BLaER1 treated with 17β-estradiol and CSF1 and Interleukin-3, amounts not matched to agents 10 nM and 100 nM (cell line): ENCODE data around the gene CPSF2.

Experiments
- H3K27ac ChIP-seq, 11 experiments: shearing (Covaris generic); formaldehyde crosslinking; 2 replicates each; pipeline ENCODE4 v1.8.1; 2022
- H3K27me3 ChIP-seq, 11 experiments: shearing (Covaris generic); formaldehyde crosslinking; 2 replicates each; pipeline ENCODE4 v1.8.1; 2022
- H3K36me3 ChIP-seq, 11 experiments: shearing (Covaris generic); formaldehyde crosslinking; 2 replicates each; pipeline ENCODE4 v1.8.1; 2022
- H3K4me1 ChIP-seq, 10 experiments: shearing (Covaris generic); formaldehyde crosslinking; 2 replicates each; pipeline ENCODE4 v1.8.1; 2022
- H3K4me2 ChIP-seq, 11 experiments: shearing (Covaris generic); formaldehyde crosslinking; 2 replicates each; pipeline ENCODE4 v1.8.1; 2022
- H3K4me3 ChIP-seq, 10 experiments: shearing (Covaris generic); formaldehyde crosslinking; 2 replicates each; pipeline ENCODE4 v1.8.1; 2022
- H3K9ac ChIP-seq, 11 experiments: shearing (Covaris generic); formaldehyde crosslinking; 2 replicates each; pipeline ENCODE4 v1.8.1; 2022
- H3K9me3 ChIP-seq, 11 experiments: shearing (Covaris generic); formaldehyde crosslinking; replicated peaks in 1 of 11; 2 replicates each; pipeline ENCODE4 v1.8.1; 2022
- H4K20me1 ChIP-seq, 11 experiments: shearing (Covaris generic); formaldehyde crosslinking; 2 replicates each; pipeline ENCODE4 v1.8.1; 2022
- Cebpa-rat ChIP-seq, 11 experiments: shearing (Covaris generic); IDR thresholded peaks; 2 replicates each; pipeline ENCODE4 v1.8.1; 2022

CPSF2 gene

DNA sequence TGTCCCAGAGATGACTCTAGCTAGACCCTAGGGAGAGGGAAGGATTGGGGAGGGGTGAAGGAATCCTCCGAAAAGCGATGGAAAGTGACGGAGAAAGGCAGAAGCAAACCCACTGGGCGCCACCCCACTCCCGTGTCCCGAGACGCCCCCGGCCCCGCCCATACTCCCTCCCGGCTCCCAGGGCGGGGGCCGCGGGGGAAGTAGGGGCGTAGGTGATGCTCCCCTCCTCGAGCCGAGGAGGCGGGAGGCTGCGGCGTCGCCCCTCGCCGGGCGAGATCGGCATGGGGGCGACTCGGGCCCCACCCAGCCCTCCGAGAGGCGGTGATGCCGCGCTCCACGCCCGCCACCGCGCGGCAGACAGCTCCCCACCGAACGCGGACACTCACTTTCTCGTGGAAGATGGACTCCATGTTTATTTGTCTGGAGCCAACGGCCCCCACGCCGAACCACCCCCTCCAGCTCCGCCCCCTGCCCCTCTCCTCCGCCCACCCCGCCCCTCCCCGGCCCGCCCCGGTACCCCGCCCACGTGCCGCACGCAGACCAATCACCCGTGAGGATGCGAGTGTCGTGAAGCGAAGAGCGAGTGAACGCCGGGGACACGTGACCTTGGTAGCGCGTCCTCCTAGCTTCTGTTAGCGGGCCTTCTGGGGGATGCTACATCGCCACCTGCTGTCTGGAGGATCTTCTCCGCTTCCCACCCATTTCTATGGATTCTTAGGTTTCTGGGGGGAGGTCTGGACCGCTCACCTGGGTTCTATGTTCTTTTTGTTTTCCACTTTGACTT lies 15.4 kb upstream of the CPSF2 start, which contains the start of gene ATXN3:
Gene ATXN3 (minus strand): TSS at position 440 of the 784 bp plus-strand sequence. CDS start 30 bp downstream, at position 410.
- Histone ChIP-seq H3K4me1 (peaks cover 21 to 53% (median 31%) of the 10 kb centered on the region in 10 experiments), H3K9me3 (no peaks in the 10 kb centered on the region), H3K36me3 (0 out of 22 replicates have a peak, but pooled peaks cover 0 to 3% (median 0%) of the 10 kb centered on the region in 11 experiments), H4K20me1 (peaks cover 9 to 46% (median 32%) of the 10 kb centered on the region in 11 experiments; a peak in 17 of 22 replicates), H3K4me2 (peak within 1 kb of the TSS; percentile 70 to 97 (median 91)), H3K9ac (peak within 1 kb of the TSS; percentile 84 to 97 (median 93)), H3K4me3 (peak within 1 kb of the TSS; percentile 62 to 99 (median 86)), H3K27ac (peak within 1 kb of the TSS; percentile 78 to 97 (median 92)), H3K27me3 (no peaks in the 10 kb centered on the region)
- no peak for TF ChIP-seq Cebpa-rat (IDR thresholded peaks at IDR 0.05)

DNA sequence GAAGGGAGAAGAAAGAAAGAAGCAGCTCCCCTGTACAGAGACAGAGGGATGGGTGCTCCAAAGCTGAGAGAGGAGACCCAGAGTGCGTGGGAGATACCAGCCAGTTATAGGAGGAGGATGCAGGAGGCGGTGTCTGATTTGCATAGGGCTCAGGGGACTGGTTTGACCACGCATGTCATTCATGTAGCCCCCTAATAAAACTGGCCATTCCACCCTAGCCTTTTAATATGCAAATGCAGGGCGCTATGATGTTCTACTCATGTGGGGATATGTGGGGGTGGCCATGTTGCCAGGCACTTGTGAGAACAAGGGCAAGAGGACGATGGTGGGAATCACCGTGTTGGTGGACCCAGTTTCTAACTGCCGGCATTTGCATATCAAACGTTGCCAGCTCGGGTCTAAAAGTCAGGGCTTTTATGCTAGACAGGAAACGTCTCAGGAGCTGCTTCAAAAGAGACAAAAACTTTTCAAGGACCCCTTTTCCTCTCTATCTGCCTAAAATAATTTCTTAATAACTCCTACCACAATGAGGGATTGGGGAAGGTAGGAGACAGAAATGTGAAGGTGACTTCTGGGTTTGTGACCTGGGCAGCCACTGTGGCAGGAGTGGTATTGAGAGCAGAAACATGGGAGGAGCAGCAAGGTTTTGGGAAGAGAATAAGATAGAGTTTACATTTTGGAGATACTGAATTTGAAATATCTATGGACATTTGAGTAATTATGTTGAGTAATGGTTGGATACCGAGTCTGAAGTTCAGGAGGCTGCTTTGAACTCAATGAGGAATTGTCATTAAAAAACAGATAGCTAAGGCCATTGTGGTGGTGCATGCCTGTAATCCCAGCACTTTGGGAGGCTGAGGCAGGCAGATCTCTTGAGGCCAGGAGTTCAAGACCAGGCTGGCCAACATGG lies 13.2 kb upstream of the CPSF2 start:
- Histone ChIP-seq H3K27ac (no peak overlapping the region), H3K9ac (no peak overlapping the region), H3K4me2 (peak overlapping the region in 6 of 11 experiments; percentile 11 to 35 (median 14); a peak in 6 of 22 replicates)

DNA sequence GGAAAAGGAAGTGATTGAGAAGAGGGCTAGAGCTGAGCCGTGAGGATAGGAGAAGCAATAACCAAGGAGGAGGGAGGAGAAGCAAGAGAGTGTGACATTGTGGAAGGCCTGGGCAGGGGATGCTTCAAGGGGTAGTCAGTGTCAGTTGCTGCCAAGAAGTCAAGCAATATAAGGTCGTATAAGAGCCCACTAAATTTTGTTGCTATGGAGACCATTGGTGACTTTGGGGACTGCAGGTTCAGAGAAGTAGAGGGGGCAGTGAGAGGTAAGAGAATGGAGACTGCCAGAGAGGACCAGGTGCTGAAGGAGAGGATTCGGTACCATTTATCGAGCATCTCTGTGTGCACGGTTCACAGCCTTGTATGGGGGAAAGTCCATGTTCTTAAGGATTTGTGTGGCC lies 12.3 kb upstream of the CPSF2 start:
- Histone ChIP-seq H4K20me1 (peaks cover 0 to 14% (median under 1%) of the 10 kb centered on the region in 11 experiments; a peak in 8 of 22 replicates), H3K9me3 (no peaks in the 10 kb centered on the region), H3K4me1 (peaks cover 12 to 30% (median 19%) of the 10 kb centered on the region in 10 experiments), H3K27me3 (no peaks in the 10 kb centered on the region), H3K4me2 (peak overlapping the region in 2 of 11 experiments; percentile 3 to 15; a peak in 1 of 22 replicates), H3K27ac (no peak overlapping the region), H3K36me3 (peaks cover 0 to 3% (median 1%) of the 10 kb centered on the region in 11 experiments; a peak in 8 of 22 replicates), H3K9ac (no peak overlapping the region), H3K4me3 (no peak overlapping the region)
- no peak for TF ChIP-seq Cebpa-rat (IDR thresholded peaks at IDR 0.05)

More for the DNA sequence above, 13.2 kb upstream of the CPSF2 start:
- Histone ChIP-seq H3K9me3 (no peaks in the 10 kb centered on the region), H3K4me1 (peaks cover 17 to 38% (median 23%) of the 10 kb centered on the region in 10 experiments), H3K4me3 (no peak overlapping the region), H3K36me3 (0 out of 22 replicates have a peak, but pooled peaks cover 0 to under 1% (median 0%) of the 10 kb centered on the region in 11 experiments), H3K27me3 (no peaks in the 10 kb centered on the region), H4K20me1 (peaks cover 0 to 23% (median 9%) of the 10 kb centered on the region in 11 experiments; a peak in 9 of 22 replicates)
- no peak for TF ChIP-seq Cebpa-rat (IDR thresholded peaks at IDR 0.05)

DNA sequence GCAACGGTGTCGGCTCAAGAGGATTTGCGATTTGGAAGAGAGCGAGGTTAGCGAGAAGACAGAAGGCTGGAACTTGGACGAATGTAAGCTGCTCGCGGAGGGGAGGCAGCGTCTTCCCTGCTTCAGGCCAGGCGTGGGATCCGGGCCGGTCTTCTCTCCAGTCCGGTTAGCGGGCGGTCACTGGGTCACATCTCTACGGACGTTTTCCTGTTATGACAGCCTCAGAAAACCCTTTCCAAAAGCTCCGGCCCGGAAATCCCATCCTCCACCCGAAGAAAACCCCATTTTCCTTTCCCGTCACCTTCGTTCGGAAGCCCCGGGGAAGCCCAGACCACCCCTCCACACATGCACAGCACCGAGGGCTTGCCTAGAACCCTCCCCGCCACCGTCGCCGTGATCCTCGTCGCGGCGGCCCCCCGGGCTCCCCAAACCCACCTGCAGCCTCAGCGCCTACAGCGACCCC lies 531 bp upstream of the CPSF2 start:
- Histone ChIP-seq H3K9ac (peak overlapping the region; percentile 95 to 100 (median 99)), H3K27me3 (no peaks in the 10 kb centered on the region), H4K20me1 (peaks cover 0 to 31% (median 0%) of the 10 kb centered on the region in 11 experiments; a peak in 5 of 22 replicates), H3K9me3 (no peaks in the 10 kb centered on the region), H3K27ac (peak overlapping the region; percentile 96 to 100 (median 99)), H3K36me3 (peaks cover 28 to 66% (median 47%) of the 10 kb centered on the region in 11 experiments; a peak in 21 of 22 replicates), H3K4me3 (peak overlapping the region; percentile 78 to 96 (median 84)), H3K4me1 (peaks cover 31 to 73% (median 50%) of the 10 kb centered on the region in 10 experiments), H3K4me2 (peak overlapping the region; percentile 74 to 96 (median 90))
- TF ChIP-seq Cebpa-rat (IDR thresholded peaks at IDR 0.05), result no peak

- TF ChIP-seq Cebpa-rat (IDR thresholded peaks at IDR 0.05), result no peak
- Histone ChIP-seq H3K36me3 (peaks cover 35 to 66% (median 50%) of the 10 kb centered on the region in 11 experiments; a peak in 21 of 22 replicates), H3K9ac (peak overlapping the region; percentile 95 to 100 (median 99)), H4K20me1 (peaks cover 0 to 22% (median 0%) of the 10 kb centered on the region in 11 experiments; a peak in 3 of 22 replicates), H3K27me3 (no peaks in the 10 kb centered on the region), H3K4me1 (peaks cover 24 to 62% (median 47%) of the 10 kb centered on the region in 10 experiments), H3K4me3 (peak overlapping the region; percentile 78 to 96 (median 84)), H3K4me2 (peak overlapping the region; percentile 80 to 96 (median 90)), H3K27ac (peak overlapping the region; percentile 96 to 100 (median 99)), H3K9me3 (no peaks in the 10 kb centered on the region)
These were observed 545 bp downstream of the CPSF2 start for GRCh38 chr14:92122351-92122677.

GRCh38 chr14:92122761-92123160 lies 992 bp downstream of the CPSF2 start:
- Histone ChIP-seq H3K36me3 (peaks cover 34 to 66% (median 50%) of the 10 kb centered on the region in 11 experiments; a peak in 21 of 22 replicates), H3K4me1 (peaks cover 24 to 58% (median 45%) of the 10 kb centered on the region in 10 experiments), H3K27me3 (no peaks in the 10 kb centered on the region), H3K27ac (peak overlapping the region; percentile 96 to 100 (median 99)), H3K4me3 (peak overlapping the region; percentile 78 to 96 (median 84)), H3K9me3 (no peaks in the 10 kb centered on the region), H3K9ac (peak overlapping the region; percentile 95 to 100 (median 99)), H4K20me1 (peaks cover 0 to 18% (median 0%) of the 10 kb centered on the region in 11 experiments; a peak in 3 of 22 replicates), H3K4me2 (peak overlapping the region; percentile 80 to 96 (median 90))
- TF ChIP-seq Cebpa-rat (IDR thresholded peaks at IDR 0.05), result no peak

DNA sequence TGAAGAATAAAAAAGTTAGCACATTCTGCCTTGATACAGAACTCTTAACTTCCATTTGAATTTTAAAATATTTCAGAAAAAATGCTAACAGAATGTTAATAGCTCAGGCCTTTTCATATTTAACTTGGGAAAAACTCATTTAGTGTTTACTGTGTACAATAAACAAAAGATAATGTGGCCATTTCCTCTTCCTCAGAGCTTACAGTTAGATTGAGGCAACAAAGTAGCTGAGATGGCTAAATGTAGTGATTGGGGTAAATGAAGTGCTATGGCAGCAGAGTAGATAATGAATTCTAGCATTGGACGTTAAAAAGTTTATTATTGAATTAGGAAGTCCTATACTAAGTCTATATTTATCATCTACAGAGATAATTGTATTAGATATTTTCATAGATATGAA lies 12.7 kb downstream of the CPSF2 start:
- Histone ChIP-seq H3K9ac (no peak overlapping the region), H3K36me3 (peaks cover 84 to 100% (median 98%) of the 10 kb centered on the region in 11 experiments), H4K20me1 (peaks cover 0 to 14% (median 4%) of the 10 kb centered on the region in 11 experiments; a peak in 8 of 22 replicates), H3K27me3 (no peaks in the 10 kb centered on the region), H3K4me2 (no peak overlapping the region), H3K4me1 (peaks cover 0 to 22% (median 11%) of the 10 kb centered on the region in 10 experiments; a peak in 13 of 20 replicates), H3K27ac (peak overlapping the region in 1 of 11 experiments; percentile 17; a peak in 1 of 22 replicates), H3K9me3 (no peaks in the 10 kb centered on the region), H3K4me3 (no peak overlapping the region)
- no peak for TF ChIP-seq Cebpa-rat (IDR thresholded peaks at IDR 0.05)

GRCh38 chr14:92135269-92135668 lies 13.5 kb downstream of the CPSF2 start:
- H3K27me3 ChIP-seq, result no peaks in the 10 kb centered on the region

More at GRCh38 chr14:92135269-92135668, 13.5 kb downstream of the CPSF2 start:
- Histone ChIP-seq H3K27ac (no peak overlapping the region), H4K20me1 (peaks cover 0 to 7% (median 0%) of the 10 kb centered on the region in 11 experiments; a peak in 4 of 22 replicates), H3K4me3 (no peak overlapping the region), H3K36me3 (peaks cover 88 to 100% (median 98%) of the 10 kb centered on the region in 11 experiments), H3K9ac (no peak overlapping the region), H3K4me2 (no peak overlapping the region), H3K4me1 (peaks cover 0 to 22% (median 11%) of the 10 kb centered on the region in 10 experiments; a peak in 13 of 20 replicates), H3K9me3 (no peaks in the 10 kb centered on the region)
- no peak for TF ChIP-seq Cebpa-rat (IDR thresholded peaks at IDR 0.05)
